ENCODE results near the gene AQP10.
"Not testable (repeated sequence)": the region's sequence is repeated elsewhere in the genome, so short reads cannot be mapped to it uniquely, and the experiment has no call there.

DNA sequence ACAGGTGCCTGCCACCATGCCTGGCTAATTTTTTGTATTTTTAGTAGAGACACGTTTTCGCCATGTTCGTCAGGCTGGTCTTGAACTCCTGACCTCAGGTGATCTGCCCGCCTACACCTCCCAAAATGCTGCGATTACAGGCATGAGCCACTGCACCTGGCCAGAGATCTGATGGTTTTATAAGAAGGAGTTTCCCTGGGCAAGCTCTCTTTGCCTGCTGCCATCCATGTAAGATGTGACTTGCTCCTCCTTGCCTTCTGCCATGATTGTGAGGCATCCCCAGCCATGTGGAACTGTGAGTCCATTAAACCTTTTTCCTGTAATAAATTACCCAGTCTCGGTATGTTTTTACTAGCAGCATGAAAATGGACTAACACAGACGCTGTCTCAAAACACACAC lies 11.8 kb upstream of the AQP10 start:
- not testable (repeated sequence) for TF ChIP-seq POLR2A (IDR thresholded peaks at IDR 0.05)
- TF ChIP-seq, protein P1, sequence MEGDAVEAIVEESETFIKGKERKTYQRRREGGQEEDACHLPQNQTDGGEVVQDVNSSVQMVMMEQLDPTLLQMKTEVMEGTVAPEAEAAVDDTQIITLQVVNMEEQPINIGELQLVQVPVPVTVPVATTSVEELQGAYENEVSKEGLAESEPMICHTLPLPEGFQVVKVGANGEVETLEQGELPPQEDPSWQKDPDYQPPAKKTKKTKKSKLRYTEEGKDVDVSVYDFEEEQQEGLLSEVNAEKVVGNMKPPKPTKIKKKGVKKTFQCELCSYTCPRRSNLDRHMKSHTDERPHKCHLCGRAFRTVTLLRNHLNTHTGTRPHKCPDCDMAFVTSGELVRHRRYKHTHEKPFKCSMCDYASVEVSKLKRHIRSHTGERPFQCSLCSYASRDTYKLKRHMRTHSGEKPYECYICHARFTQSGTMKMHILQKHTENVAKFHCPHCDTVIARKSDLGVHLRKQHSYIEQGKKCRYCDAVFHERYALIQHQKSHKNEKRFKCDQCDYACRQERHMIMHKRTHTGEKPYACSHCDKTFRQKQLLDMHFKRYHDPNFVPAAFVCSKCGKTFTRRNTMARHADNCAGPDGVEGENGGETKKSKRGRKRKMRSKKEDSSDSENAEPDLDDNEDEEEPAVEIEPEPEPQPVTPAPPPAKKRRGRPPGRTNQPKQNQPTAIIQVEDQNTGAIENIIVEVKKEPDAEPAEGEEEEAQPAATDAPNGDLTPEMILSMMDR (IDR thresholded peaks at IDR 0.05) = not testable (repeated sequence)

All from body of pancreas (tissue), 4 donors.